Neural cell (in vitro differentiated cells): ENCODE results near the gene PFN2. TPM values are rescaled to one million over a fixed set of nuclear protein-coding genes. Genes with fewer than 3 reads are reported as not detected.

Experiments
- H2AFZ ChIP-seq: fragments of 200-600, 300-800 bp; sonication (generic), shearing (Covaris generic); 2 replicates; pipeline ENCODE4 v1.6.0; 2014; ENCODE audit warnings: low read depth, mild to moderate bottlenecking, antibody characterized with exemption, low read length, moderate library complexity
- H3F3A ChIP-seq: fragments of 200-600 bp; shearing (Covaris generic); 2 replicates; pipeline ENCODE4 v1.6.1; 2016; ENCODE audit warnings: mild to moderate bottlenecking, moderate library complexity, mixed read lengths, antibody characterized with exemption, low read length; ENCODE audit not compliant: insufficient read depth, poor library complexity, severe bottlenecking
- H3K27ac ChIP-seq: fragments of 200-600, 300-800 bp; sonication (generic), shearing (Covaris generic); 2 replicates; pipeline ENCODE4 v1.5.1; 2014; ENCODE audit warnings: mild to moderate bottlenecking, low read length, moderate library complexity
- H3K27me3 ChIP-seq: fragments of 300-800, 200-600 bp; sonication (generic), shearing (Covaris generic); 2 replicates; pipeline ENCODE4 v1.6.0; 2014; ENCODE audit warnings: mild to moderate bottlenecking, low read depth, low read length, moderate library complexity; ENCODE audit not compliant: insufficient read depth
- H3K36me3 ChIP-seq: fragments of 300-800, 200-600 bp; sonication (generic), shearing (Covaris generic); 2 replicates; pipeline ENCODE4 v1.5.1; 2014; ENCODE audit warnings: mild to moderate bottlenecking, antibody characterized with exemption, low read length, moderate library complexity; ENCODE audit not compliant: insufficient read depth
- H3K4me2 ChIP-seq: fragments of 300-800, 200-600 bp; sonication (generic), shearing (Covaris generic); 2 replicates; pipeline ENCODE4 v1.6.0; 2014; ENCODE audit warnings: mild to moderate bottlenecking, low read length
- H3K4me3 ChIP-seq: fragments of 300-800, 200-600 bp; sonication (generic), shearing (Covaris generic); 2 replicates; pipeline ENCODE4 v1.5.1; 2014; ENCODE audit warnings: mild to moderate bottlenecking, low read length, moderate library complexity
- H3K79me2 ChIP-seq: fragments of 200-600 bp; shearing (Covaris generic); replicated peaks from 2 replicates; pipeline ENCODE4 v1.6.0; 2014; ENCODE audit warnings: mild to moderate bottlenecking, low read length, moderate library complexity; ENCODE audit not compliant: insufficient read depth
- H3K9ac ChIP-seq: fragments of 300-800, 200-600 bp; sonication (generic), shearing (Covaris generic); 2 replicates; pipeline ENCODE4 v1.6.1; 2016; ENCODE audit warnings: mild to moderate bottlenecking, low read length, mixed read lengths
- H3K9me2 ChIP-seq: fragments of 200-600 bp; shearing (Covaris generic); 2 replicates; pipeline ENCODE4 v1.6.1; 2016; ENCODE audit warnings: mild to moderate bottlenecking, low read length, mixed read lengths; ENCODE audit not compliant: insufficient read depth
- H3K9me3 ChIP-seq: fragments of 200-600, 300-800 bp; sonication (generic), shearing (Covaris generic); 2 replicates; pipeline ENCODE4 v1.6.1; 2016; ENCODE audit warnings: mild to moderate bottlenecking, mixed run types, low read length, moderate library complexity, mixed read lengths
- H4K20me1 ChIP-seq: fragments of 200-600 bp; shearing (Covaris generic); 2 replicates; pipeline ENCODE4 v1.6.1; 2016; ENCODE audit warnings: mild to moderate bottlenecking, mixed run types; ENCODE audit not compliant: insufficient read depth
- CTCF ChIP-seq: fragments of 450-650 bp; IDR thresholded peaks from 2 replicates; pipeline ENCODE4 v1.5.1; 2014; ENCODE audit warnings: antibody characterized with exemption, mild to moderate bottlenecking, moderate library complexity; ENCODE audit not compliant: poor library complexity, severe bottlenecking
- EP300 ChIP-seq: fragments of 450-650 bp; conservative IDR thresholded peaks from 2 replicates; pipeline ENCODE4 v1.6.1; 2014; ENCODE audit warnings: antibody characterized with exemption, mild to moderate bottlenecking, moderate library complexity; ENCODE audit not compliant: poor library complexity, severe bottlenecking
- EZH2 ChIP-seq: fragments of 200-600, 300-800 bp; shearing (Covaris generic), sonication (generic); IDR thresholded peaks from 2 replicates; pipeline ENCODE4 v1.6.1; 2014; ENCODE audit warnings: antibody characterized with exemption, low read length, borderline replicate concordance, mild to moderate bottlenecking; ENCODE audit not compliant: insufficient read depth, poor library complexity, severe bottlenecking
- MXI1 ChIP-seq: fragments of 450-650 bp; conservative IDR thresholded peaks from 2 replicates; pipeline ENCODE4 v1.6.1; 2014; ENCODE audit warnings: antibody characterized with exemption, mild to moderate bottlenecking; ENCODE audit not compliant: poor library complexity, severe bottlenecking
- POLR2AphosphoS5 ChIP-seq: IDR thresholded peaks from 2 replicates; pipeline ENCODE4 v1.6.1; 2012
- RAD21 ChIP-seq: fragments of 450-650 bp; conservative IDR thresholded peaks from 2 replicates; pipeline ENCODE4 v1.6.1; 2014; ENCODE audit warnings: antibody characterized with exemption, mild to moderate bottlenecking, moderate library complexity
- SMC3 ChIP-seq: fragments of 450-650 bp; conservative IDR thresholded peaks from 2 replicates; pipeline ENCODE4 v1.6.1; 2014; ENCODE audit warnings: antibody characterized with exemption, mild to moderate bottlenecking, moderate library complexity; ENCODE audit not compliant: poor library complexity
- TAF1 ChIP-seq: IDR thresholded peaks from 2 replicates; pipeline ENCODE4 v1.6.1; 2012; ENCODE audit warnings: low read depth
- polyA plus RNA-seq: library from polyadenylated mRNA; depleted of rRNA; stranded (reverse); fragments of >200 nt; gene quantifications from 2 replicates; pipeline ENCODE4 v1.2.3, GENCODE V29; 2014
- TF ChIP-seq, protein P1 (sequence below): IDR thresholded peaks from 2 replicates; pipeline ENCODE4 v1.6.1; 2012; ENCODE audit warnings: borderline replicate concordance

PFN2 gene
- polyA plus RNA-seq, 1 donor from 2014 or later, result 527 TPM

GRCh38 chr3:149969110-149969939 lies 1.4 kb downstream of the PFN2 start:
- Histone ChIP-seq H2AFZ (peak overlapping the region; percentile 47), H3K4me3 (peak overlapping the region; percentile 71), H3K27me3 (no peaks in the 10 kb centered on the region)

DNA sequence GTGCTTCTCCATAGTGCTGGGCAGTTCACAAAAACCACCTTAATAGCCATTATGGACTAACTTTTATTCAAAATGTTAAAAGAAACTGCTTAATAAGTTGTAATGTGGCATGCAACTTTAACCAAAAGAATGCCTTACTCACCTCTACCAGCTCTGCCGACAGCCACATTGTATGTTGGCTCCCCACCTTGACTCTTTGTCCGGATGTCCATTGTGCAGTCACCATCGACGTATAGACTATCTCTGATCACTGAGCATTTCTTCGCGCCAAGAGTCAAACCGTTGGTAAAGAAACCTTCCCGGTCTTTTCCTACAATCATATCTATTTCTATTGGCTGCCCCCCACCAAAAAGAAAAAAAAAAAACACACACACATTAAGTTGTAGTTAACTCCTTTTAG lies 2.5 kb downstream of the PFN2 start:
- peaks cover 19% of the 10 kb centered on the region for H4K20me1 ChIP-seq
- H3K9me3 ChIP-seq, result no peaks in the 10 kb centered on the region
- peaks cover 79% of the 10 kb centered on the region for H3K79me2 ChIP-seq
- no peaks in the 10 kb centered on the region for H3K9me2 ChIP-seq
- H3K27ac ChIP-seq, result peak overlapping the region; percentile 96
- H2AFZ ChIP-seq, result no peak overlapping the region
- peak overlapping the region; percentile 64 for H3K4me2 ChIP-seq
- no peaks in the 10 kb centered on the region for H3K27me3 ChIP-seq
- H3K36me3 ChIP-seq, result no peaks in the 10 kb centered on the region
- H3K9ac ChIP-seq, result peak overlapping the region; percentile 96
- no peak for TF ChIP-seq RAD21
- no peaks in the 10 kb centered on the region for H3F3A ChIP-seq
- H3K4me3 ChIP-seq, result peak overlapping the region; percentile 71

More at GRCh38 chr3:149969110-149969939, 1.4 kb downstream of the PFN2 start:
- H3F3A ChIP-seq, result no peaks in the 10 kb centered on the region
- peak overlapping the region; percentile 64 for H3K4me2 ChIP-seq
- peak overlapping the region; percentile 96 for H3K9ac ChIP-seq
- peaks cover 19% of the 10 kb centered on the region for H4K20me1 ChIP-seq
- no peaks in the 10 kb centered on the region for H3K9me3 ChIP-seq
- no peaks in the 10 kb centered on the region for H3K36me3 ChIP-seq
- H3K27ac ChIP-seq, result peak overlapping the region; percentile 96
- no peaks in the 10 kb centered on the region for H3K9me2 ChIP-seq
- H3K79me2 ChIP-seq, result peaks cover 79% of the 10 kb centered on the region
- TF ChIP-seq, protein P1, sequence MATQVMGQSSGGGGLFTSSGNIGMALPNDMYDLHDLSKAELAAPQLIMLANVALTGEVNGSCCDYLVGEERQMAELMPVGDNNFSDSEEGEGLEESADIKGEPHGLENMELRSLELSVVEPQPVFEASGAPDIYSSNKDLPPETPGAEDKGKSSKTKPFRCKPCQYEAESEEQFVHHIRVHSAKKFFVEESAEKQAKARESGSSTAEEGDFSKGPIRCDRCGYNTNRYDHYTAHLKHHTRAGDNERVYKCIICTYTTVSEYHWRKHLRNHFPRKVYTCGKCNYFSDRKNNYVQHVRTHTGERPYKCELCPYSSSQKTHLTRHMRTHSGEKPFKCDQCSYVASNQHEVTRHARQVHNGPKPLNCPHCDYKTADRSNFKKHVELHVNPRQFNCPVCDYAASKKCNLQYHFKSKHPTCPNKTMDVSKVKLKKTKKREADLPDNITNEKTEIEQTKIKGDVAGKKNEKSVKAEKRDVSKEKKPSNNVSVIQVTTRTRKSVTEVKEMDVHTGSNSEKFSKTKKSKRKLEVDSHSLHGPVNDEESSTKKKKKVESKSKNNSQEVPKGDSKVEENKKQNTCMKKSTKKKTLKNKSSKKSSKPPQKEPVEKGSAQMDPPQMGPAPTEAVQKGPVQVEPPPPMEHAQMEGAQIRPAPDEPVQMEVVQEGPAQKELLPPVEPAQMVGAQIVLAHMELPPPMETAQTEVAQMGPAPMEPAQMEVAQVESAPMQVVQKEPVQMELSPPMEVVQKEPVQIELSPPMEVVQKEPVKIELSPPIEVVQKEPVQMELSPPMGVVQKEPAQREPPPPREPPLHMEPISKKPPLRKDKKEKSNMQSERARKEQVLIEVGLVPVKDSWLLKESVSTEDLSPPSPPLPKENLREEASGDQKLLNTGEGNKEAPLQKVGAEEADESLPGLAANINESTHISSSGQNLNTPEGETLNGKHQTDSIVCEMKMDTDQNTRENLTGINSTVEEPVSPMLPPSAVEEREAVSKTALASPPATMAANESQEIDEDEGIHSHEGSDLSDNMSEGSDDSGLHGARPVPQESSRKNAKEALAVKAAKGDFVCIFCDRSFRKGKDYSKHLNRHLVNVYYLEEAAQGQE, result peak; percentile 34
- TF ChIP-seq SMC3 (peak; percentile 45), CTCF (peak; percentile 52), EZH2 (no peak), EP300 (no peak), POLR2AphosphoS5 (peak; percentile 31), MXI1 (peak; percentile 81), RAD21 (peak; percentile 54), TAF1 (no peak)
